Endodermal cell (in vitro differentiated cells): ENCODE data around the gene COQ3. TPM values are rescaled to one million over a fixed set of nuclear protein-coding genes. Genes with fewer than 3 reads are reported as not detected.
A peak's percentile ranks its signal among the peaks of the same experiment; 100 is the strongest.

Experiments used
- DNase-seq: peaks from one replicate; pipeline ENCODE4 v3.0.0-alpha.2; 2017
- H3K27ac ChIP-seq: 2 replicates; pipeline ENCODE4 v1.5.1; 2013; ENCODE audit warnings: mild to moderate bottlenecking, low read depth, low read length, moderate library complexity
- H3K27me3 ChIP-seq: 2 replicates; pipeline ENCODE4 v1.6.1; 2013; ENCODE audit warnings: mild to moderate bottlenecking, low read length, moderate library complexity; ENCODE audit not compliant: insufficient read depth, control insufficient read depth, poor library complexity, severe bottlenecking
- H3K36me3 ChIP-seq: 2 replicates; pipeline ENCODE4 v1.7.0; 2013; ENCODE audit warnings: mild to moderate bottlenecking, low read length, moderate library complexity; ENCODE audit not compliant: control insufficient read depth, insufficient read depth
- H3K4me1 ChIP-seq: one replicate; pipeline ENCODE4 v1.7.0; 2013; ENCODE audit warnings: low read length; ENCODE audit not compliant: control insufficient read depth, insufficient read depth
- H3K4me3 ChIP-seq: 2 replicates; pipeline ENCODE4 v1.5.1; 2013; ENCODE audit warnings: mild to moderate bottlenecking, low read length, moderate library complexity
- H3K9ac ChIP-seq: 2 replicates; pipeline ENCODE4 v1.6.1; 2013; ENCODE audit warnings: mild to moderate bottlenecking, low read length, moderate library complexity; ENCODE audit not compliant: poor library complexity, severe bottlenecking; ENCODE audit errors: extremely low read depth
- H3K9me3 ChIP-seq: 2 replicates; pipeline ENCODE4 v1.6.1; 2013; ENCODE audit warnings: mild to moderate bottlenecking, low read length, moderate library complexity; ENCODE audit not compliant: control insufficient read depth
- H3K27ac Mint-ChIP-seq: 2 replicates; pipeline ENCODE4 v1.8.0; 2020; ENCODE audit warnings: mixed read lengths
- H3K27me3 Mint-ChIP-seq: 2 replicates; pipeline ENCODE4 v1.8.0; 2021; ENCODE audit warnings: mild to moderate bottlenecking, mixed read lengths; ENCODE audit not compliant: insufficient read depth
- H3K36me3 Mint-ChIP-seq: 2 replicates; pipeline ENCODE4 v1.8.0; 2020; ENCODE audit warnings: low read depth, mixed read lengths
- H3K4me1 Mint-ChIP-seq: 2 replicates; pipeline ENCODE4 v1.8.0; 2020; ENCODE audit warnings: mixed read lengths
- H3K4me3 Mint-ChIP-seq: 2 replicates; pipeline ENCODE4 v1.8.0; 2020; ENCODE audit warnings: mild to moderate bottlenecking, moderate library complexity, mixed read lengths
- H3K9me3 Mint-ChIP-seq: 2 replicates; pipeline ENCODE4 v1.8.0; 2020; ENCODE audit warnings: mild to moderate bottlenecking, mixed read lengths
- WGBS, 2 experiments: methylation state at CpG; one replicate each; pipeline versions ENCODE4 v1.1.5 to v1.1.7; 2013; ENCODE audit warnings: missing lambda C conversion rate in 2 of 2, mixed read lengths in 1 of 2; ENCODE audit not compliant: insufficient coverage in 1 of 2, insufficient read length in 1 of 2; 5-methylcytosine and 5-hydroxymethylcytosine counted together
- total RNA-seq, 2 donors: library from RNA; stranded (reverse); fragmentation: NEBNext Ultra II Directional in 1 of 2; extraction: Animal tissue kit (Norgen Biotek cat#: 25700) in 1 of 2; gene quantifications; 2 replicates in 1 of 2; 3 replicates in 1 of 2; pipeline ENCODE4 v1.2.1, GENCODE V29; 2021
- TF ChIP-seq, protein P1 (sequence below): fragments of 200-600 bp; sonication (generic); conservative IDR thresholded peaks from 2 replicates; pipeline ENCODE4 v1.5.0; 2021; ENCODE audit warnings: antibody characterized with exemption, mild to moderate bottlenecking

The COQ3 gene
- total RNA-seq, 2 donors from 2014 or later, result 8.7 to 15.2 TPM

DNA sequence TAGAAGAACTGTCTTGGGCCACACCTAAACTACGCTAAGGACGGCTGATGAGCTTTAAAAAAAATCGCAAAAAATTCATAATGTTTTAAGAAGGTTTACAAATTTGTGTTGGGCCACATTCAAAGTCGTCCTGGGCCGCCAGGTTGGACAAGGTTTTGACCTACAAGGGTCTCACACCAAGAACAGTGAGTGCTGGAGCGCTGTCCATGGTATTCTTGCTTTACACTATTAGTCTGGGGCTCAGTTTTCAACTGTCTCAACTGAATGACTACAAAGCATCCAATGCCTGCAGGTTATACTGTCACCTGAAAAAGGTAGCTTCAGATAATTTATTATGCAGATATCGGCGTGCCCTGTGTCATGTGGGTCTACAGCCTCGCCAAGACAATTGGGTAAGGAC lies 40.9 kb downstream of the COQ3 start:
- DNase-seq, result peak; percentile 77
- no peak overlapping the region for H3K27ac ChIP-seq
- peaks cover 18% of the 10 kb centered on the region for H3K27me3 ChIP-seq
- no peaks in the 10 kb centered on the region for H3K4me1 ChIP-seq
- Mint-ChIP-seq H3K9me3 (no peaks in the 10 kb centered on the region), H3K27me3 (peaks cover 30% of the 10 kb centered on the region), H3K4me1 (peaks cover 9% of the 10 kb centered on the region), H3K27ac (no peak overlapping the region), H3K36me3 (no peaks in the 10 kb centered on the region), H3K4me3 (no peak overlapping the region)
- H3K9ac ChIP-seq, result no peak overlapping the region
- H3K4me3 ChIP-seq, result no peak overlapping the region
- no peaks in the 10 kb centered on the region for H3K36me3 ChIP-seq
- H3K9me3 ChIP-seq, result no peaks in the 10 kb centered on the region
- TF ChIP-seq, protein P1, sequence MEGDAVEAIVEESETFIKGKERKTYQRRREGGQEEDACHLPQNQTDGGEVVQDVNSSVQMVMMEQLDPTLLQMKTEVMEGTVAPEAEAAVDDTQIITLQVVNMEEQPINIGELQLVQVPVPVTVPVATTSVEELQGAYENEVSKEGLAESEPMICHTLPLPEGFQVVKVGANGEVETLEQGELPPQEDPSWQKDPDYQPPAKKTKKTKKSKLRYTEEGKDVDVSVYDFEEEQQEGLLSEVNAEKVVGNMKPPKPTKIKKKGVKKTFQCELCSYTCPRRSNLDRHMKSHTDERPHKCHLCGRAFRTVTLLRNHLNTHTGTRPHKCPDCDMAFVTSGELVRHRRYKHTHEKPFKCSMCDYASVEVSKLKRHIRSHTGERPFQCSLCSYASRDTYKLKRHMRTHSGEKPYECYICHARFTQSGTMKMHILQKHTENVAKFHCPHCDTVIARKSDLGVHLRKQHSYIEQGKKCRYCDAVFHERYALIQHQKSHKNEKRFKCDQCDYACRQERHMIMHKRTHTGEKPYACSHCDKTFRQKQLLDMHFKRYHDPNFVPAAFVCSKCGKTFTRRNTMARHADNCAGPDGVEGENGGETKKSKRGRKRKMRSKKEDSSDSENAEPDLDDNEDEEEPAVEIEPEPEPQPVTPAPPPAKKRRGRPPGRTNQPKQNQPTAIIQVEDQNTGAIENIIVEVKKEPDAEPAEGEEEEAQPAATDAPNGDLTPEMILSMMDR, result no peak
- WGBS, 2 experiments, result 81 to 84% methylated on average over 9 of the region's 9 CpGs

DNA sequence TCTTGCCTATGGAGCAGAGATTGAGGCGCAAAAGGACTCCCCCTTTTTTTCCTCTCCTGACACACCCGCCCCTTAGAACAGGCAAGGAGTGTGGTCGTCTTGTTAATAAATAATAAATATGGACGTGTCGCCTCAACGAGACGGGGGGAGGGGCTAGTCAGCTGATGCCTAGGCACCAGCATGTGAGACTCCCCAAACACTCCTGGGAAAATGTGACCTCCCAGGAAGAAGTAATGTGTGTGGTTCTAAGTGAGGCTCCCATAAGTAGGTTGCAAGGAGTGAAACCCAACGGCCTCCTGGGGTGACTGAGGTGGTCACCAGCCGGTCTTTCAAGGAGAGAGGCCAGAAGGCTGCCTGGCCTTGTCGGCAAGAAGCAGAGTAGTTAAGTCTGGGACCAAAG lies 43.4 kb downstream of the COQ3 start:
- H3K4me1 Mint-ChIP-seq, result peaks cover 18% of the 10 kb centered on the region
- H3K36me3 Mint-ChIP-seq, result no peaks in the 10 kb centered on the region
- Histone ChIP-seq H3K4me1 (no peaks in the 10 kb centered on the region), H3K27me3 (peaks cover 18% of the 10 kb centered on the region), H3K36me3 (no peaks in the 10 kb centered on the region), H3K27ac (no peak overlapping the region), H3K4me3 (peak overlapping the region; percentile 84), H3K9me3 (no peaks in the 10 kb centered on the region), H3K9ac (no peak overlapping the region)
- TF ChIP-seq, protein P1, result no peak
- H3K27me3 Mint-ChIP-seq, result peaks cover 19% of the 10 kb centered on the region
- no peaks in the 10 kb centered on the region for H3K9me3 Mint-ChIP-seq
- no peak overlapping the region for H3K27ac Mint-ChIP-seq
- H3K4me3 Mint-ChIP-seq, result peak overlapping the region; percentile 72
- WGBS, 2 experiments, result 65 to 71% methylated on average over 7 to 10 of the region's 10 CpGs
- DNase-seq, result peak; percentile 56

DNA sequence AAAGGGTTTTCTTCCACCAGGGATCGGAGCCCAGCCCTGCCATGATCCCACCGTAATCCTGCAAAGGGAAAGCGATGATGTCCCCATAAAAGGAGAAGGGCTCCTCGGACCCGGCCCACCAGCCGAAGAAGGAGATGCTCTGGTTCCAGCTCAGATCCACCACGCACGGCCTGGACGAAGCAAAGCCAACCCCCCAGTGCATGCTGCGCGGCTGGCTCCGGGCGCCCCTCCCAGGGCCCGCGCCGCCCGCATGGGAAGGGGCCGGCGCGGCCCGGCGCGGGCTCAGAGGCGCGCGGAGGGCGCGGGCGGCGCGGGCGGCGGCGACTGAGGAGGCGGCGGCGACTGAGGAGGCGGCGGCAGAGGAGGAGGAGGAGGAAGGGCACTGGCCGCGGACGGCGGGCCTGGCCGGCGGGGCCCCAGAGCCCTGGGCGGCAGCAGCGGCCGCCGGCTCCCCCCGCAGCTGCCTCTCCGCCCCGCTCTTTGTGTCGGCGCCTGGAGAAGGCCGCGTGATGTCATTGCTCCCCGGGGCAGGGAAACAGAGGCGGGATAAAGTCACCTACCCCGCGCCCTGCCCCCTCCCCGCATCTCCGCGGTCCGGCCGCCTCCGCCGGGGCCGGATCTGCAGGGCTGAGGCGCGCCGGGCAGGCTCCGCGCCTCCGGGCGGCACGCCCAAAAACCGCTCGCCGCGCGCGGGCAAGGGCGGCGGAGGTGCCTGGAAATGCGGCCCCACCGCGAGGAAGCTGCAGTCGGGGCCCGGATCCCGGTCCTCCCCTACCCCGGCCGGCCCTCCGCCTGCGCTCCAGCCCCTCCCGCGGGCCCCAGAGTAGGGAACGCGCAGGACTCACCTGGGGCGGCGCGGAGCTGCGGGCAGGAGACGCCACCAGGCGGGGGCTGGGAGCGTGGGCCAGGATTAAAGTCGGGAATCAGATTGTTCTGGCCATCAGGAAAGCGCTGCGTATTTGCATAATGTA lies 44.5 kb downstream of the COQ3 start, which contains the start of gene FAXC:
Gene FAXC (minus strand): TSS at position 504 of the 971 bp plus-strand sequence. CDS start 302 bp downstream, at position 202.
- peaks cover 18% of the 10 kb centered on the region for H3K4me1 Mint-ChIP-seq
- Histone ChIP-seq H3K9ac (peak within 1 kb of the TSS; percentile 53), H3K36me3 (no peaks in the 10 kb centered on the region), H3K27me3 (peaks cover 10% of the 10 kb centered on the region), H3K9me3 (no peaks in the 10 kb centered on the region), H3K27ac (peak within 1 kb of the TSS; percentile 13), H3K4me3 (peak within 1 kb of the TSS; percentile 85), H3K4me1 (no peaks in the 10 kb centered on the region)
- peaks cover 17% of the 10 kb centered on the region for H3K27me3 Mint-ChIP-seq
- peak within 1 kb of the TSS; percentile 66 for H3K27ac Mint-ChIP-seq
- H3K36me3 Mint-ChIP-seq, result no peaks in the 10 kb centered on the region
- TF ChIP-seq, protein P1, result peak; percentile 68
- 0 to 1% methylated on average over 42 to 108 of the region's 108 CpGs for WGBS, 2 experiments
- DNase-seq, result peak; percentile 89
- H3K9me3 Mint-ChIP-seq, result no peaks in the 10 kb centered on the region
- H3K4me3 Mint-ChIP-seq, result peak within 1 kb of the TSS; percentile 72
